IMR-90 (cell line): ENCODE data around the gene POMT2. TPM values are rescaled to one million over a fixed set of nuclear protein-coding genes. Genes with fewer than 3 reads are reported as not detected.

Experiments used
- ATAC-seq: fragments of 200-7000 bp; cut with Tn5 transposase; 2 replicates; pipeline ENCODE4 v1.9.1; 2020; ENCODE audit warnings: low read depth, mild to moderate bottlenecking, moderate library complexity
- BruUV-seq: library from RNA; stranded (reverse); fragments of 400-500 nt; replicated peaks from 2 replicates; lab custom pipeline; 2021; lab: Mats Ljungman, UMichigan
- CTCF ChIA-PET: fragments of 300-600 bp; formaldehyde crosslinking; extraction: SDS; loops from one replicate; lab custom pipeline; 2021; ENCODE audit warnings: antibody characterized with exemption; lab: Yijun Ruan, JAX
- POLR2A ChIA-PET: fragments of 300-600 bp; sonication (Branson Sonifier 250); formaldehyde crosslinking; loops from one replicate; lab custom pipeline; 2022; ENCODE audit warnings: antibody characterized with exemption; ENCODE audit not compliant: unreplicated experiment; lab: Charles Lee
- DNase-seq: peaks from one replicate; pipeline ENCODE4 v3.0.0; 2013
- H2AFZ ChIP-seq: replicated peaks from 2 replicates; pipeline ENCODE3; 2013; ENCODE audit warnings: low read length, mild to moderate bottlenecking; ENCODE audit not compliant: poor library complexity
- H2AK5ac ChIP-seq: 2 replicates; pipeline ENCODE4 v1.6.1; 2013; ENCODE audit warnings: low read depth, low read length, inconsistent platforms
- H2AK9ac ChIP-seq: replicated peaks from 2 replicates; pipeline ENCODE3; 2013; ENCODE audit warnings: mild to moderate bottlenecking, low read depth, low read length, moderate library complexity; ENCODE audit not compliant: poor library complexity
- H2BK120ac ChIP-seq: 2 replicates; pipeline ENCODE4 v1.6.1; 2013; ENCODE audit warnings: low read depth, low read length, inconsistent platforms
- H2BK15ac ChIP-seq: 3 replicates; pipeline ENCODE4 v1.6.1; 2013; ENCODE audit warnings: low read depth, low read length, inconsistent platforms
- H2BK20ac ChIP-seq: 2 replicates; pipeline ENCODE4 v1.6.1; 2013; ENCODE audit warnings: low read depth, mild to moderate bottlenecking, inconsistent platforms, low read length, moderate library complexity
- H2BK5ac ChIP-seq: 2 replicates; pipeline ENCODE4 v1.6.1; 2013; ENCODE audit warnings: mild to moderate bottlenecking, low read depth, low read length, inconsistent platforms; ENCODE audit not compliant: poor library complexity, severe bottlenecking
- H3K14ac ChIP-seq: replicated peaks from 2 replicates; pipeline ENCODE4 v1.6.1; 2013; ENCODE audit warnings: low read depth, low read length, inconsistent platforms
- H3K18ac ChIP-seq: 2 replicates; pipeline ENCODE4 v1.6.1; 2013; ENCODE audit warnings: low read depth, low read length, control low read depth
- H3K23ac ChIP-seq: 2 replicates; pipeline ENCODE4 v1.6.1; 2013; ENCODE audit warnings: low read depth, low read length, inconsistent platforms
- H3K27ac ChIP-seq: 2 replicates; pipeline ENCODE4 v1.5.1; 2013; ENCODE audit warnings: mild to moderate bottlenecking, control low read depth, low read length; ENCODE audit not compliant: insufficient read depth
- H3K27me3 ChIP-seq: 2 replicates; pipeline ENCODE4 v1.6.1; 2013; ENCODE audit warnings: low read length; ENCODE audit not compliant: control insufficient read depth, insufficient read depth
- H3K36me3 ChIP-seq: 2 replicates; pipeline ENCODE4 v1.6.1; 2013; ENCODE audit warnings: low read length, mixed read lengths; ENCODE audit not compliant: control insufficient read depth, insufficient read depth
- H3K4ac ChIP-seq: 2 replicates; pipeline ENCODE4 v1.6.1; 2013; ENCODE audit warnings: low read depth, low read length, inconsistent platforms
- H3K4me1 ChIP-seq: 2 replicates; pipeline ENCODE4 v1.6.1; 2013; ENCODE audit warnings: low read length, mixed read lengths; ENCODE audit not compliant: control insufficient read depth, insufficient read depth
- H3K4me2 ChIP-seq: 2 replicates; pipeline ENCODE4 v1.6.1; 2013; ENCODE audit warnings: low read depth, mild to moderate bottlenecking, control low read depth, low read length, moderate library complexity
- H3K4me3 ChIP-seq: 2 replicates; pipeline ENCODE4 v1.5.1; 2013; ENCODE audit warnings: low read depth, mild to moderate bottlenecking, control low read depth, low read length, moderate library complexity; ENCODE audit not compliant: insufficient read depth
- H3K56ac ChIP-seq: 2 replicates; pipeline ENCODE4 v1.6.1; 2013; ENCODE audit warnings: low read length, inconsistent platforms; ENCODE audit not compliant: insufficient read depth; ENCODE audit errors: extremely low read depth
- H3K79me1 ChIP-seq, 2 experiments: 2 replicates each; pipeline ENCODE4 v1.6.1; 2013; ENCODE audit warnings: low read length in 2 of 2, inconsistent platforms in 1 of 2, low read depth in 1 of 2
- H3K9ac ChIP-seq: 2 replicates; pipeline ENCODE4 v1.6.1; 2013; ENCODE audit warnings: low read depth, low read length, control low read depth
- H3K9me1 ChIP-seq: 2 replicates; pipeline ENCODE4 v1.6.1; 2013; ENCODE audit warnings: low read length, inconsistent platforms; ENCODE audit not compliant: insufficient read depth
- H3K9me3 ChIP-seq: 2 replicates; pipeline ENCODE4 v1.6.1; 2013; ENCODE audit warnings: low read length; ENCODE audit not compliant: control insufficient read depth, insufficient read depth
- H4K20me1 ChIP-seq: 2 replicates; pipeline ENCODE4 v1.6.1; 2013; ENCODE audit warnings: low read length, inconsistent platforms; ENCODE audit not compliant: insufficient read depth
- H4K5ac ChIP-seq: 2 replicates; pipeline ENCODE4 v1.6.1; 2013; ENCODE audit warnings: mild to moderate bottlenecking, low read depth, low read length, control low read depth
- H4K8ac ChIP-seq, 2 experiments: 2 replicates each; pipeline ENCODE4 v1.6.1; 2013; ENCODE audit warnings: low read depth in 2 of 2, low read length in 2 of 2, control low read depth in 1 of 2, inconsistent platforms in 1 of 2
- H4K91ac ChIP-seq: 2 replicates; pipeline ENCODE4 v1.6.1; 2013; ENCODE audit warnings: low read depth, low read length, inconsistent platforms; ENCODE audit not compliant: insufficient read depth
- BHLHE40 ChIP-seq: fragments of 150-350 bp; IDR thresholded peaks from 2 replicates; pipeline ENCODE4 v1.6.1; 2016; ENCODE audit warnings: mild to moderate bottlenecking, low read depth, low read length
- CEBPB ChIP-seq: IDR thresholded peaks from 2 replicates; pipeline ENCODE4 v1.6.1; 2012; ENCODE audit warnings: low read depth, low read length, improper control_type of control experiment
- ELK1 ChIP-seq: fragments of 150-350 bp; IDR thresholded peaks from 2 replicates; pipeline ENCODE4 v1.6.1; 2016; ENCODE audit warnings: low read depth, mild to moderate bottlenecking, low read length, moderate library complexity, borderline replicate concordance
- MAFK ChIP-seq: IDR thresholded peaks from 2 replicates; pipeline ENCODE4 v1.6.1; 2012; ENCODE audit warnings: low read depth, low read length, improper control_type of control experiment
- MXI1 ChIP-seq: IDR thresholded peaks from 2 replicates; pipeline ENCODE4 v1.6.1; 2012; ENCODE audit warnings: low read depth, mild to moderate bottlenecking, low read length, moderate library complexity, borderline replicate concordance
- RAD21 ChIP-seq: IDR thresholded peaks from 2 replicates; pipeline ENCODE4 v1.6.1; 2012; ENCODE audit warnings: low read length, improper control_type of control experiment
- RCOR1 ChIP-seq: IDR thresholded peaks from 2 replicates; pipeline ENCODE4 v1.6.1; 2012; ENCODE audit warnings: mild to moderate bottlenecking, low read length, improper control_type of control experiment; ENCODE audit not compliant: insufficient replicate concordance
- RFX5 ChIP-seq: IDR thresholded peaks from 2 replicates; pipeline ENCODE4 v1.8.0; 2012; ENCODE audit warnings: low read depth, mild to moderate bottlenecking, low read length, moderate library complexity
- SMC3 ChIP-seq: fragments of 150-350 bp; IDR thresholded peaks from 2 replicates; pipeline ENCODE4 v1.6.1; 2016; ENCODE audit warnings: low read depth, mild to moderate bottlenecking, antibody characterized with exemption, low read length, moderate library complexity
- WGBS, 2 experiments: methylation state at CpG; one replicate each; pipeline versions ENCODE4 v1.1.5 to v1.1.7; 2013; ENCODE audit warnings: missing lambda C conversion rate in 2 of 2; ENCODE audit not compliant: insufficient read length in 1 of 2; ENCODE audit errors: extremely low coverage in 2 of 2; 5-methylcytosine and 5-hydroxymethylcytosine counted together
- dilution Hi-C: fragments of 300-500 bp; cut with HindIII; formaldehyde crosslinking; loops from one replicate; pipeline ENCODE4 v1.14.3; 2018; ENCODE audit warnings: low sequenced_read_pairs; ENCODE audit not compliant: unreplicated experiment
- in situ Hi-C: fragments of 300-500 bp; cut with MboI; formaldehyde crosslinking; loops from 3 replicates; pipeline ENCODE4 v1.14.3; 2019; ENCODE audit warnings: low sequenced_read_pairs, inconsistent platforms, mixed read lengths
- intact Hi-C: fragments of 100-400 bp; cut with micrococcal nuclease; formaldehyde crosslinking; loops from 2 replicates; pipeline ENCODE4 v1.10.0; 2022
- polyA plus RNA-seq, 3 experiments: library from polyadenylated mRNA; depleted of rRNA; stranded (reverse); fragments of >200 nt; gene quantifications; 2 replicates each; pipeline ENCODE4 v1.2.3, GENCODE V29; 2012; ENCODE audit warnings: low replicate concordance in 1 of 3
- total RNA-seq: library from RNA; depleted of rRNA; stranded (reverse); fragments of >200 nt; gene quantifications from 2 replicates; pipeline ENCODE4 v1.2.3, GENCODE V29; 2012
- TF ChIP-seq, protein P1 (sequence below): fragments of 150-350 bp; IDR thresholded peaks from 2 replicates; pipeline ENCODE4 v1.6.1; 2017; ENCODE audit warnings: mild to moderate bottlenecking, antibody characterized with exemption, low read length, low read depth
- TF ChIP-seq, protein P2 (sequence below): conservative IDR thresholded peaks from 2 replicates; pipeline ENCODE4 v1.5.1; 2012; ENCODE audit warnings: mild to moderate bottlenecking, low read depth, low read length, improper control_type of control experiment

The POMT2 gene
- total and polyA plus RNA-seq, 2 of the 4 experiments (the other 2 are of a cell fraction) = 6.5 to 13.0 TPM

- intact Hi-C loops = no loop called here
- H4K20me1 ChIP-seq = no peaks in the 10 kb centered on the region
- no peak overlapping the region for H2BK15ac ChIP-seq
- H2BK5ac ChIP-seq = no peak overlapping the region
- no peaks in the 10 kb centered on the region for H3K27me3 ChIP-seq
- H3K9me3 ChIP-seq = no peaks in the 10 kb centered on the region
- no peak overlapping the region for H2BK120ac ChIP-seq
- no peak overlapping the region for H3K18ac ChIP-seq
- H3K56ac ChIP-seq = no peak overlapping the region
- in situ Hi-C loops = no loop called here
- no peak overlapping the region for H4K91ac ChIP-seq
- H3K9ac ChIP-seq = no peak overlapping the region
- DNase-seq (no peak), ATAC-seq (no peak)
- no peak overlapping the region for H4K5ac ChIP-seq
- no peak overlapping the region for H3K4me2 ChIP-seq
- no peak overlapping the region for H3K23ac ChIP-seq
- no peak overlapping the region for H3K4me3 ChIP-seq
- H2AFZ ChIP-seq = no peak overlapping the region
- H3K27ac ChIP-seq = no peak overlapping the region
- H4K8ac ChIP-seq = no peak overlapping the region
- H2AK9ac ChIP-seq = no peak overlapping the region
- H3K79me1 ChIP-seq = peaks cover 7 to 14% of the 10 kb centered on the region in 2 experiments; a peak in 3 of 4 replicates
- POLR2A ChIA-PET = no interaction called here
- H3K14ac ChIP-seq = no peak overlapping the region
- CTCF ChIA-PET = no interaction called here
- no TSS peak for BruUV-seq
- H3K4ac ChIP-seq = no peak overlapping the region
- H2BK20ac ChIP-seq = no peak overlapping the region
- peaks cover 9% of the 10 kb centered on the region; the same call in 1 of the 2 replicates for H3K9me1 ChIP-seq
- TF ChIP-seq RFX5 (no peak), CEBPB (no peak), MXI1 (no peak), BHLHE40 (no peak), MAFK (no peak), ELK1 (no peak), RAD21 (no peak), RCOR1 (no peak), SMC3 (no peak)
- TF ChIP-seq, protein P1, sequence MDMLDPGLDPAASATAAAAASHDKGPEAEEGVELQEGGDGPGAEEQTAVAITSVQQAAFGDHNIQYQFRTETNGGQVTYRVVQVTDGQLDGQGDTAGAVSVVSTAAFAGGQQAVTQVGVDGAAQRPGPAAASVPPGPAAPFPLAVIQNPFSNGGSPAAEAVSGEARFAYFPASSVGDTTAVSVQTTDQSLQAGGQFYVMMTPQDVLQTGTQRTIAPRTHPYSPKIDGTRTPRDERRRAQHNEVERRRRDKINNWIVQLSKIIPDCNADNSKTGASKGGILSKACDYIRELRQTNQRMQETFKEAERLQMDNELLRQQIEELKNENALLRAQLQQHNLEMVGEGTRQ = no peak
- TF ChIP-seq, protein P2, sequence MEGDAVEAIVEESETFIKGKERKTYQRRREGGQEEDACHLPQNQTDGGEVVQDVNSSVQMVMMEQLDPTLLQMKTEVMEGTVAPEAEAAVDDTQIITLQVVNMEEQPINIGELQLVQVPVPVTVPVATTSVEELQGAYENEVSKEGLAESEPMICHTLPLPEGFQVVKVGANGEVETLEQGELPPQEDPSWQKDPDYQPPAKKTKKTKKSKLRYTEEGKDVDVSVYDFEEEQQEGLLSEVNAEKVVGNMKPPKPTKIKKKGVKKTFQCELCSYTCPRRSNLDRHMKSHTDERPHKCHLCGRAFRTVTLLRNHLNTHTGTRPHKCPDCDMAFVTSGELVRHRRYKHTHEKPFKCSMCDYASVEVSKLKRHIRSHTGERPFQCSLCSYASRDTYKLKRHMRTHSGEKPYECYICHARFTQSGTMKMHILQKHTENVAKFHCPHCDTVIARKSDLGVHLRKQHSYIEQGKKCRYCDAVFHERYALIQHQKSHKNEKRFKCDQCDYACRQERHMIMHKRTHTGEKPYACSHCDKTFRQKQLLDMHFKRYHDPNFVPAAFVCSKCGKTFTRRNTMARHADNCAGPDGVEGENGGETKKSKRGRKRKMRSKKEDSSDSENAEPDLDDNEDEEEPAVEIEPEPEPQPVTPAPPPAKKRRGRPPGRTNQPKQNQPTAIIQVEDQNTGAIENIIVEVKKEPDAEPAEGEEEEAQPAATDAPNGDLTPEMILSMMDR = no peak
- no peak overlapping the region for H2AK5ac ChIP-seq
- H3K36me3 ChIP-seq = no peaks in the 10 kb centered on the region
- dilution Hi-C loops = no loop called here
- WGBS, 2 experiments = no CpG with 5 or more reads among the region's 1 CpG
- peaks cover 2% of the 10 kb centered on the region; the same call in 1 of the 2 replicates for H3K4me1 ChIP-seq
These were observed 6.4 kb upstream of the POMT2 start for GRCh38 chr14:77327111-77327510.
